ENCODE results near the gene VGLL2. TPM values are rescaled to one million over a fixed set of nuclear protein-coding genes. Genes with fewer than 3 reads are reported as not detected.

Gene VGLL2
- total RNA-seq, 2 experiments from 2014 or later = not detected

- Mint-ChIP-seq H3K4me3 (no peak overlapping the region), H3K9me3 (peaks cover 4% of the 10 kb centered on the region), H3K36me3 (ENCODE audit: low read depth) (no peaks in the 10 kb centered on the region), H3K4me1 (ENCODE audit: low read depth) (no peaks in the 10 kb centered on the region), H3K27me3 (no peaks in the 10 kb centered on the region), H3K27ac (no peak overlapping the region)
- DNase-seq = no peak
- ATAC-seq = no peak
- intact Hi-C loops (cut with micrococcal nuclease) = no loop called here
- POLR2A ChIA-PET = no interaction called here
- TF ChIP-seq, protein P1, sequence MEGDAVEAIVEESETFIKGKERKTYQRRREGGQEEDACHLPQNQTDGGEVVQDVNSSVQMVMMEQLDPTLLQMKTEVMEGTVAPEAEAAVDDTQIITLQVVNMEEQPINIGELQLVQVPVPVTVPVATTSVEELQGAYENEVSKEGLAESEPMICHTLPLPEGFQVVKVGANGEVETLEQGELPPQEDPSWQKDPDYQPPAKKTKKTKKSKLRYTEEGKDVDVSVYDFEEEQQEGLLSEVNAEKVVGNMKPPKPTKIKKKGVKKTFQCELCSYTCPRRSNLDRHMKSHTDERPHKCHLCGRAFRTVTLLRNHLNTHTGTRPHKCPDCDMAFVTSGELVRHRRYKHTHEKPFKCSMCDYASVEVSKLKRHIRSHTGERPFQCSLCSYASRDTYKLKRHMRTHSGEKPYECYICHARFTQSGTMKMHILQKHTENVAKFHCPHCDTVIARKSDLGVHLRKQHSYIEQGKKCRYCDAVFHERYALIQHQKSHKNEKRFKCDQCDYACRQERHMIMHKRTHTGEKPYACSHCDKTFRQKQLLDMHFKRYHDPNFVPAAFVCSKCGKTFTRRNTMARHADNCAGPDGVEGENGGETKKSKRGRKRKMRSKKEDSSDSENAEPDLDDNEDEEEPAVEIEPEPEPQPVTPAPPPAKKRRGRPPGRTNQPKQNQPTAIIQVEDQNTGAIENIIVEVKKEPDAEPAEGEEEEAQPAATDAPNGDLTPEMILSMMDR (IDR thresholded peaks at IDR 0.05) = no peak
- CTCF ChIA-PET = no interaction called here
Measured at GRCh38 chr6:117228202-117228601, 37.2 kb upstream of the VGLL2 start.

- peaks cover 4% of the 10 kb centered on the region for H3K9me3 Mint-ChIP-seq
- CTCF ChIA-PET = no interaction called here
- H3K36me3 Mint-ChIP-seq (ENCODE audit: low read depth) = no peaks in the 10 kb centered on the region
- no peaks in the 10 kb centered on the region for H3K4me1 Mint-ChIP-seq (ENCODE audit: low read depth)
- no peak overlapping the region for H3K27ac Mint-ChIP-seq
- DNase-seq (no peak), ATAC-seq (no peak)
- POLR2A ChIA-PET = no interaction called here
- H3K4me3 Mint-ChIP-seq = no peak overlapping the region
- no peaks in the 10 kb centered on the region for H3K27me3 Mint-ChIP-seq
- intact Hi-C loops (cut with micrococcal nuclease) = no loop called here
- TF ChIP-seq, protein P1 (IDR thresholded peaks at IDR 0.05) = no peak
Measured at GRCh38 chr6:117229870-117230269, 35.5 kb upstream of the VGLL2 start.

- H3K27me3 Mint-ChIP-seq = no peaks in the 10 kb centered on the region
- intact Hi-C loops (cut with micrococcal nuclease) = no loop called here
- peaks cover 4% of the 10 kb centered on the region for H3K9me3 Mint-ChIP-seq
- DNase-seq (no peak), ATAC-seq (no peak)
- H3K36me3 Mint-ChIP-seq (ENCODE audit: low read depth) = no peaks in the 10 kb centered on the region
- ChIA-PET CTCF (interaction anchor here (1.2 kb wide), 1 partner anchor 9 kb away, joined by 3 read pairs; no protein-coding TSS in a partner anchor), POLR2A (no interaction called here)
- no peak overlapping the region for H3K27ac Mint-ChIP-seq
- H3K4me1 Mint-ChIP-seq (ENCODE audit: low read depth) = no peaks in the 10 kb centered on the region
- H3K4me3 Mint-ChIP-seq = no peak overlapping the region
- TF ChIP-seq, protein P1 (IDR thresholded peaks at IDR 0.05) = no peak
Measured at GRCh38 chr6:117231466-117231865, 33.9 kb upstream of the VGLL2 start.

- no peak for DNase-seq
- POLR2A ChIA-PET = no interaction called here
- Mint-ChIP-seq H3K4me3 (no peak overlapping the region), H3K27ac (no peak overlapping the region), H3K9me3 (peaks cover 4% of the 10 kb centered on the region), H3K36me3 (ENCODE audit: low read depth) (no peaks in the 10 kb centered on the region), H3K4me1 (ENCODE audit: low read depth) (no peaks in the 10 kb centered on the region), H3K27me3 (no peaks in the 10 kb centered on the region)
- intact Hi-C loops (cut with micrococcal nuclease) = no loop called here
- ATAC-seq = no peak
- CTCF ChIA-PET = no interaction called here
- TF ChIP-seq, protein P1 (IDR thresholded peaks at IDR 0.05) = no peak
Measured at GRCh38 chr6:117232196-117232595, 33.2 kb upstream of the VGLL2 start.

DNA sequence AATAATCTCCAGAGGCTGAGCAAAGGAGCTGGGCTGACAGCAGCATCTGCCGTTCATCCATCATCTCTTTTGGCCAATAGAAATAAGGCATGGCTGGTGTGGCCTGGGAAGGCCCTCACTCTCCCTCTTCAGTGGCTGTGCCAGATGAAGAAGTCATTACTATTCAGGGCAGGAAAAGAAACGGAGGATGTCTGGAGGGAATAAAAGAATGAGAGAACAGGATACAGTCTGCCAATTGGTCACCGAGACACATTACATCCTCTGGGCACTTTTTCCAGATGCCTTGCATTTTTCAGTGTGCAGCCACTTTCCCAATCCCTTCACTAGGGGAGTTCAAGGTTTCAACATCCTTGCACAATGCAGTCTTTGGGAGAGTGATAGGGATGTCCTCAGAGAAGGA is 32.2 kb upstream of the VGLL2 start:
- CTCF ChIA-PET = no interaction called here
- Mint-ChIP-seq H3K27me3 (no peaks in the 10 kb centered on the region), H3K9me3 (peaks cover 4% of the 10 kb centered on the region), H3K4me1 (ENCODE audit: low read depth) (no peaks in the 10 kb centered on the region), H3K36me3 (ENCODE audit: low read depth) (no peaks in the 10 kb centered on the region), H3K27ac (no peak overlapping the region), H3K4me3 (no peak overlapping the region)
- TF ChIP-seq, protein P1 (IDR thresholded peaks at IDR 0.05) = no peak
- no peak for DNase-seq
- POLR2A ChIA-PET = no interaction called here
- ATAC-seq = no peak
- intact Hi-C loops (cut with micrococcal nuclease) = no loop called here

All from activated CD8-positive, alpha-beta T cell treated with anti-CD3 and anti-CD28 coated beads for 36 hours (primary cell).